Measurements from ENCODE around the gene FUZ. TPM values are rescaled to one million over a fixed set of nuclear protein-coding genes. Genes with fewer than 3 reads are reported as not detected.

The FUZ gene
- total RNA-seq: 20.0 TPM

DNA sequence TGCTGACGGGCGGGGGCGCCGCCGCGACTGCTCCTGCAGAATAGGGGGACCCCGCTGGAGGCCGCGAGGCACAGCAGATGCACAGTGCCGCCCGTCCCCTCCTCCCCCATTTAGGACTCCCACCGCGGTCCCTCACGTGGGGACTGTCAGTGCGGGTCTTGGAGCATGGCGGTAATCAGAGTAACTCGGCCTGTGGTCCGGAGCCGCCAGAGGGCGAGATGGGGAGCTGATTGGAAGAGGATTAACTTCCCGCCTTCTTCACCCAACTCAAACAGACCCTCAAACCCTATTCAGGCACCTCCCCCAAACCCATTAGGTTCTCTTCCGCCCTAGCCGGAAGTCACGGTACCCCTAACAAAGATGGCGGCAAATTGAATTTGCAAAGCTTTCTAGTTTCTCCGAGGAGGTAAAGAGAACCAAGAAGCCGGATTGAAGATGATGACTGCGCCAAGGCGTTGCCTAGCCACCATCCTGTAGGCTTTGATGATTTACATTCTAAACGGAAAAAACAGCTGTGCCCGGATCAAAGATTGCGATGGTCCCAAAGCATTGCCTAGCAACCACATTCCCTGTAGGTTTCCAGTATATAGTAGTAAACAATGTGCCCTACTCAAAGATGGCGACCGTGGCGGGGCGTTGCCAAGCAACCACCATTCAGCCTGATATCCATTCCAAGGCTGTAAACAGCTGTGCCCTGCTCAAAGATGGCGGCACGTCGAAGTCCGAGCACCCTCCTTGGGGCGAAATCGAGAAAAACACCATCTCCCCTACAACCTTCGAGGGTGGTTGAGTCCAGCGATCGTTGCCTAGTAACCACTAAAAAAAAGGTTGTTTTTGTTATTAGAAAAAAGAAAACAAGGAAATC is at the start of gene FUZ:
Gene FUZ (minus strand): TSS at position 296 of the 865 bp plus-strand sequence. CDS start 186 bp downstream, at position 110.

GRCh38 chr19:49850487-49851342 is 37.6 kb upstream of the FUZ start, which contains the start of gene PTOV1:
TSS of gene PTOV1 (plus strand) at chr19:49851159.

GRCh38 chr19:49817964-49818648 is 5.0 kb upstream of the FUZ start, which contains the start of gene MED25:
TSS of gene MED25 (plus strand) at chr19:49818289. CDS start at chr19:49818342, 53 bp downstream.

DNA sequence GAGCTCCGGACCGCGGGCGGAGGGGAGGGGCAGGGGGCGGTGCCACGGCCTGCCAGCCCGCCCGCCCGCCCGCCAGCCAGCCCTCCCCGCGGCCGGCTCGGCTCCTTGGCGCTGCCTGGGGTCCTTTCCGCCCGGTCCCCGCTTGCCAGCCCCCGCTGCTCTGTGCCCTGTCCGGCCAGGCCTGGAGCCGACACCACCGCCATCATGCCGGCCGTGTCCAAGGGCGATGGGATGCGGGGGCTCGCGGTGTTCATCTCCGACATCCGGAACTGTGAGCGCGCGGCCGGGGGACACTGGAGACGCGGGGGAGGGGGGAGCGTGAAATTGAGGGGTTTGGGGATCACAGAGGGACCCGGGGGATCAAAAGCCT is 46.2 kb downstream of the FUZ start, which contains the start of gene AP2A1:
Gene AP2A1 (plus strand): TSS at position 72 of the 370 bp plus-strand sequence. CDS start 133 bp downstream, at position 205.

GRCh38 chr19:49763230-49763629 is 49.9 kb downstream of the FUZ start, which contains the start of gene TSKS:
TSS of gene TSKS (minus strand) at chr19:49763306. CDS start at chr19:49763247, 59 bp downstream.

Small RNA genes within 50 kb of the gene (small RNA-seq; reads per million reads assigned to genes)
- not detected for gene MIR4749 (ENCODE audit: low replicate concordance)
- not detected for gene MIR6799 (ENCODE audit: low replicate concordance)
- gene RNU6-841P (ENCODE audit: low replicate concordance): not detected

Other genes with a start within 250 kb of the FUZ start
- 32.9 TPM for gene NOSIP, start 232.7 kb downstream of the FUZ start, total RNA-seq
- 0.94 TPM for gene PRRG2, start 232.0 kb downstream of the FUZ start, total RNA-seq
- gene PRR12, start 222.1 kb downstream of the FUZ start, total RNA-seq: 15.3 TPM
- gene RRAS, start 173.1 kb downstream of the FUZ start, total RNA-seq: 0.94 TPM
- 18.8 TPM for gene SCAF1, start 171.1 kb downstream of the FUZ start, total RNA-seq
- 11.3 TPM for gene IRF3, start 147.4 kb downstream of the FUZ start, total RNA-seq
- not detected for gene BCL2L12, start 147.4 kb downstream of the FUZ start, total RNA-seq
- 243 TPM for gene PRMT1, start 136.0 kb downstream of the FUZ start, total RNA-seq
- 1.9 TPM for gene ADM5, start 123.7 kb downstream of the FUZ start, total RNA-seq
- 58.5 TPM for gene CPT1C, start 122.2 kb downstream of the FUZ start, total RNA-seq
- gene TSKS, start 50.0 kb downstream of the FUZ start, total RNA-seq: not detected
- gene AP2A1, start 46.3 kb downstream of the FUZ start, total RNA-seq: 70.7 TPM
- 31.3 TPM for gene MED25, start 5.0 kb upstream of the FUZ start, total RNA-seq
- 183 TPM for gene PTOV1, start 37.9 kb upstream of the FUZ start, total RNA-seq
- gene PNKP, start 54.3 kb upstream of the FUZ start, total RNA-seq: 51.0 TPM
- gene AKT1S1, start 64.1 kb upstream of the FUZ start, total RNA-seq: 5.9 TPM
- gene TBC1D17, start 64.4 kb upstream of the FUZ start, total RNA-seq: 14.4 TPM
- gene IL4I1, start 83.6 kb upstream of the FUZ start, total RNA-seq: not detected
- gene ATF5, start 115.9 kb upstream of the FUZ start, total RNA-seq: 9.1 TPM
- 26.0 TPM for gene NUP62, start 116.2 kb upstream of the FUZ start, total RNA-seq
- not detected for gene SIGLEC11, start 147.9 kb upstream of the FUZ start, total RNA-seq
- gene VRK3, start 212.1 kb upstream of the FUZ start, total RNA-seq: 36.3 TPM
- gene ZNF473, start 212.7 kb upstream of the FUZ start, total RNA-seq: 16.0 TPM